GM12878 (cell line): ENCODE data around the gene EFCC1. TPM values are rescaled to one million over a fixed set of nuclear protein-coding genes. Genes with fewer than 3 reads are reported as not detected.

Source experiments
- ATAC-seq: fragments of 200-7000 bp; cut with Tn5 transposase; 3 replicates; pipeline ENCODE4 v1.9.1; 2020; ENCODE audit warnings: mild to moderate bottlenecking, moderate library complexity
- BruUV-seq: library from RNA; stranded (reverse); fragments of 400-500 nt; replicated peaks from 2 replicates; lab custom pipeline; 2021; lab: Mats Ljungman, UMichigan
- CTCF ChIA-PET: fragments of 300-600 bp; sonication (Branson Sonifier 250); formaldehyde crosslinking; extraction: SDS; loops from one replicate; lab custom pipeline; 2021; ENCODE audit warnings: inconsistent platforms; lab: Yijun Ruan, JAX
- POLR2A ChIA-PET: fragments of 350-600 bp; formaldehyde crosslinking; extraction: SDS; loops from one replicate; lab custom pipeline; 2021; ENCODE audit warnings: inconsistent platforms; lab: Charles Lee
- RAD21 ChIA-PET: fragments of 300-600 bp; sonication (Branson Sonifier 250); formaldehyde crosslinking; loops from one replicate; lab custom pipeline; 2023; ENCODE audit warnings: antibody characterized with exemption; ENCODE audit not compliant: unreplicated experiment; lab: Charles Lee
- SMC1A ChIA-PET: fragments of 300-600 bp; sonication (Branson Sonifier 250); formaldehyde crosslinking; loops from one replicate; lab custom pipeline; 2023; ENCODE audit not compliant: unreplicated experiment, uncharacterized antibody; lab: Charles Lee
- DNase-seq: peaks from one replicate; pipeline ENCODE4 v3.0.0-alpha.2; 2011; ENCODE audit warnings: low read depth, low spot score
- FAIRE-seq: peaks from 3 replicates; lab custom pipeline; 2011; peaks lifted over from hg19 to GRCh38; lab: Jason Lieb, UNC
- H2AFZ ChIP-seq: 2 replicates; pipeline ENCODE4 v1.6.0; 2011; ENCODE audit warnings: low read depth, low read length, control low read depth; ENCODE audit not compliant: control insufficient read depth
- H3K27ac ChIP-seq: 2 replicates; pipeline ENCODE4 v1.5.1; 2011; ENCODE audit warnings: control low read depth; ENCODE audit not compliant: control insufficient read depth, insufficient read depth
- H3K27me3 ChIP-seq, 2 experiments: replicated peaks in 1 of 2; 2 replicates each; pipeline versions ENCODE4 v1.6.0 to v1.6.1; 2011; ENCODE audit warnings: low read length in 1 of 2; ENCODE audit not compliant: control insufficient read depth in 2 of 2, insufficient read depth in 2 of 2
- H3K36me3 ChIP-seq, 2 experiments: 2 replicates each; pipeline ENCODE4 v1.5.1; 2011; ENCODE audit warnings: low read length in 1 of 2; ENCODE audit not compliant: control insufficient read depth in 2 of 2, insufficient read depth in 2 of 2
- H3K4me1 ChIP-seq: 2 replicates; pipeline ENCODE4 v1.6.1; 2011; ENCODE audit warnings: mild to moderate bottlenecking, low read length, moderate library complexity, mixed read lengths; ENCODE audit not compliant: control insufficient read depth, insufficient read depth
- H3K4me2 ChIP-seq: 2 replicates; pipeline ENCODE4 v1.6.0; 2011; ENCODE audit warnings: control low read depth; ENCODE audit not compliant: control insufficient read depth, insufficient read depth
- H3K4me3 ChIP-seq: fragments of 200-600 bp; sonication (generic); 2 replicates; pipeline ENCODE4 v1.5.1; 2016
- H3K79me2 ChIP-seq: 2 replicates; pipeline ENCODE4 v1.6.0; 2011; ENCODE audit warnings: low read length; ENCODE audit not compliant: control insufficient read depth, insufficient read depth
- H3K9ac ChIP-seq: 2 replicates; pipeline ENCODE4 v1.8.0; 2011; ENCODE audit warnings: low read length, control low read depth, mixed read lengths; ENCODE audit not compliant: control insufficient read depth, insufficient read depth
- H3K9me3 ChIP-seq: replicated peaks from 3 replicates; pipeline ENCODE4 v1.5.1; 2011; ENCODE audit warnings: mild to moderate bottlenecking, low read length; ENCODE audit not compliant: control insufficient read depth, insufficient read depth
- H4K20me1 ChIP-seq: 2 replicates; pipeline ENCODE4 v1.6.0; 2011; ENCODE audit not compliant: control insufficient read depth, insufficient read depth
- ASH2L ChIP-seq: fragments of 300-600, 200-600 bp; sonication (generic); IDR thresholded peaks from 2 replicates; pipeline ENCODE4 v1.6.1; 2017; ENCODE audit warnings: low read depth, mild to moderate bottlenecking, borderline replicate concordance
- CHD1 ChIP-seq: IDR thresholded peaks from 2 replicates; pipeline ENCODE4 v1.6.1; 2012; ENCODE audit warnings: low read depth, low read length, improper control_type of control experiment
- CHD2 ChIP-seq: IDR thresholded peaks from 2 replicates; pipeline ENCODE4 v1.6.1; 2011; ENCODE audit warnings: low read depth, low read length, improper control_type of control experiment, borderline replicate concordance
- ESRRA ChIP-seq: IDR thresholded peaks from 2 replicates; pipeline ENCODE4 v1.6.1; 2012; ENCODE audit warnings: mild to moderate bottlenecking, low read length, improper control_type of control experiment
- KLF5 ChIP-seq: fragments of 450-650 bp; IDR thresholded peaks from 2 replicates; pipeline ENCODE4 v1.6.1; 2014; ENCODE audit warnings: mild to moderate bottlenecking; ENCODE audit not compliant: partially characterized antibody
- MYB ChIP-seq: fragments of 150-350 bp; IDR thresholded peaks from 2 replicates; pipeline ENCODE4 v1.6.1; 2014; ENCODE audit warnings: mild to moderate bottlenecking, low read depth, low read length, borderline replicate concordance
- RCOR1 ChIP-seq: conservative IDR thresholded peaks from 2 replicates; pipeline ENCODE4 v1.6.1; 2012; ENCODE audit warnings: low read depth, low read length, improper control_type of control experiment
- SIX5 ChIP-seq: IDR thresholded peaks from 2 replicates; pipeline ENCODE4 v1.6.1; 2011; ENCODE audit warnings: mild to moderate bottlenecking, low read depth, low read length, moderate library complexity; ENCODE audit not compliant: severe bottlenecking
- SUZ12 ChIP-seq: fragments of 200-600 bp; sonication (generic); IDR thresholded peaks from one replicate; pipeline ENCODE4 v1.6.1; 2018; ENCODE audit warnings: antibody characterized with exemption, mild to moderate bottlenecking; ENCODE audit not compliant: unreplicated experiment
- ZNF217 ChIP-seq: fragments of 450-650 bp; IDR thresholded peaks from 2 replicates; pipeline ENCODE4 v1.6.1; 2017; ENCODE audit warnings: antibody characterized with exemption, mild to moderate bottlenecking
- WGBS: methylation state at CpG from one replicate; pipeline ENCODE4 v1.1.6; 2016; ENCODE audit warnings: low lambda C conversion rate; ENCODE audit not compliant: insufficient replicate concordance, insufficient coverage; ENCODE audit errors: missing lambda C conversion rate; 5-methylcytosine and 5-hydroxymethylcytosine counted together
- in situ Hi-C: fragments of 300-500 bp; cut with MboI; formaldehyde crosslinking; loops from 9 replicates; pipeline ENCODE4 v1.14.3; 2018; ENCODE audit warnings: mixed read lengths
- intact Hi-C: fragments of 100-400 bp; cut with micrococcal nuclease; formaldehyde crosslinking; loops from one replicate; pipeline ENCODE4 v1.14.2; 2022; ENCODE audit not compliant: unreplicated experiment
- polyA plus RNA-seq, 11 experiments: library from polyadenylated mRNA; depleted of rRNA in 4 of 11; unstranded in 6 of 11; stranded (reverse) in 5 of 11; fragments of >200 nt; fragmentation: Nextera tagmentation in 4 of 11; fragmentation: Illumina TruSeq in 1 of 11; extraction: Ambion mirVana in 4 of 11; extraction: Trizol in 1 of 11; gene quantifications; 1 replicate in 1 of 11; 2 replicates in 10 of 11; pipeline versions ENCODE4 v1.2.1 to v1.2.3, GENCODE V29; 2011 to 2016; ENCODE audit warnings: inconsistent platforms in 2 of 11, missing spikeins in 2 of 11, low read depth in 1 of 11
- total RNA-seq, 4 experiments: library from RNA; depleted of rRNA in 3 of 4; stranded (reverse); fragments of >200 nt in 3 of 4; fragmentation: Illumina TruSeq in 1 of 4; extraction: Trizol in 1 of 4; gene quantifications; 2 replicates each; pipeline versions ENCODE4 v1.2.1 to v1.2.3, GENCODE V29; 2013 to 2021
- TF ChIP-seq, protein P1 (sequence below): fragments of 450-650 bp; conservative IDR thresholded peaks from 2 replicates; pipeline ENCODE4 v1.6.1; 2017; ENCODE audit warnings: mild to moderate bottlenecking, moderate library complexity
- TF ChIP-seq, protein P2 (sequence below): fragments of 450-650 bp; IDR thresholded peaks from 2 replicates; pipeline ENCODE4 v1.6.1; 2017; ENCODE audit warnings: mild to moderate bottlenecking, moderate library complexity
- TF ChIP-seq, protein P3 (sequence below): IDR thresholded peaks from 2 replicates; pipeline ENCODE4 v1.6.1; 2012; ENCODE audit warnings: low read depth, low read length, improper control_type of control experiment
- TF ChIP-seq, protein P4 (sequence below): fragments of 450-650 bp; formaldehyde crosslinking; IDR thresholded peaks from 2 replicates; pipeline ENCODE4 v1.4.0; 2022; ENCODE audit warnings: mild to moderate bottlenecking, moderate library complexity

EFCC1 gene
- total and polyA plus RNA-seq, 10 of the 15 experiments (the other 5 are each of a cell fraction or from before 2014, with no cell fraction given): not detected

DNA sequence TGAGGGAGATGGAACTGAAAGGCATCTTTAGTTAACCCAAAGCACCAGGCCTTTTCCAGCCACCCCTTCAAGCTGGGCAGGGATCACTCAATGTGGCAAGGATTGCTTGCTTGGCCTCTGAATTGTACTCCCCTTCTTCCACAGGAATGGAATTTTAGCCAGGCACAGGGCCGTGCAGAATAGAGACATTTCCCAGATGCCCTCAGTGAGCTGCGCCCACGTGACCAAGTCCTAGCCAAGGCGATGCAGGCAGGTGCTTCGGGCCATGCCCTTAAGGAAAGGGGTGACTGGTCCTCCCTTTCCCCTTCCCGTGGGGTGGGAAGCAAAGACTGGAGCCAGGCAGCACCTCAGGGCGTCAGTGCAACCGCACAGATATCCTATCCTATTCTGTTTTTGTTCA lies 77.4 kb downstream of the EFCC1 start:
- Histone ChIP-seq H3K4me2 (no peak overlapping the region), H3K9me3 (no peaks in the 10 kb centered on the region), H4K20me1 (no peaks in the 10 kb centered on the region), H3K36me3 (no peaks in the 10 kb centered on the region), H3K4me3 (no peak overlapping the region), H3K4me1 (no peaks in the 10 kb centered on the region), H2AFZ (no peak overlapping the region), H3K79me2 (no peaks in the 10 kb centered on the region), H3K27me3 (no peaks in the 10 kb centered on the region), H3K27ac (no peak overlapping the region), H3K9ac (no peak overlapping the region)
- ChIA-PET SMC1A (interaction anchor here (1.4 kb wide), 1 partner anchor 26 kb away, joined by 3 read pairs; no protein-coding TSS in a partner anchor), RAD21 (interaction anchor here (1.0 kb wide), 1 partner anchor 107 kb away, joined by 5 read pairs; no protein-coding TSS in a partner anchor), CTCF (no interaction called here), POLR2A (no interaction called here)
- DNase-seq: no peak
- WGBS: 49% methylated on average over 8 of the region's 8 CpGs
- intact Hi-C loops (no loop called here), in situ Hi-C loops (no loop called here)
- FAIRE-seq: no peak
- TF ChIP-seq, protein P1, sequence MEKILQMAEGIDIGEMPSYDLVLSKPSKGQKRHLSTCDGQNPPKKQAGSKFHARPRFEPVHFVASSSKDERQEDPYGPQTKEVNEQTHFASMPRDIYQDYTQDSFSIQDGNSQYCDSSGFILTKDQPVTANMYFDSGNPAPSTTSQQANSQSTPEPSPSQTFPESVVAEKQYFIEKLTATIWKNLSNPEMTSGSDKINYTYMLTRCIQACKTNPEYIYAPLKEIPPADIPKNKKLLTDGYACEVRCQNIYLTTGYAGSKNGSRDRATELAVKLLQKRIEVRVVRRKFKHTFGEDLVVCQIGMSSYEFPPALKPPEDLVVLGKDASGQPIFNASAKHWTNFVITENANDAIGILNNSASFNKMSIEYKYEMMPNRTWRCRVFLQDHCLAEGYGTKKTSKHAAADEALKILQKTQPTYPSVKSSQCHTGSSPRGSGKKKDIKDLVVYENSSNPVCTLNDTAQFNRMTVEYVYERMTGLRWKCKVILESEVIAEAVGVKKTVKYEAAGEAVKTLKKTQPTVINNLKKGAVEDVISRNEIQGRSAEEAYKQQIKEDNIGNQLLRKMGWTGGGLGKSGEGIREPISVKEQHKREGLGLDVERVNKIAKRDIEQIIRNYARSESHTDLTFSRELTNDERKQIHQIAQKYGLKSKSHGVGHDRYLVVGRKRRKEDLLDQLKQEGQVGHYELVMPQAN: no peak
- TF ChIP-seq SIX5 (no peak), KLF5 (no peak), MYB (no peak), CHD1 (no peak), SUZ12 (no peak), RCOR1 (no peak), CHD2 (no peak), ZNF217 (no peak), ESRRA (no peak), ASH2L (no peak)
- TF ChIP-seq, protein P2, sequence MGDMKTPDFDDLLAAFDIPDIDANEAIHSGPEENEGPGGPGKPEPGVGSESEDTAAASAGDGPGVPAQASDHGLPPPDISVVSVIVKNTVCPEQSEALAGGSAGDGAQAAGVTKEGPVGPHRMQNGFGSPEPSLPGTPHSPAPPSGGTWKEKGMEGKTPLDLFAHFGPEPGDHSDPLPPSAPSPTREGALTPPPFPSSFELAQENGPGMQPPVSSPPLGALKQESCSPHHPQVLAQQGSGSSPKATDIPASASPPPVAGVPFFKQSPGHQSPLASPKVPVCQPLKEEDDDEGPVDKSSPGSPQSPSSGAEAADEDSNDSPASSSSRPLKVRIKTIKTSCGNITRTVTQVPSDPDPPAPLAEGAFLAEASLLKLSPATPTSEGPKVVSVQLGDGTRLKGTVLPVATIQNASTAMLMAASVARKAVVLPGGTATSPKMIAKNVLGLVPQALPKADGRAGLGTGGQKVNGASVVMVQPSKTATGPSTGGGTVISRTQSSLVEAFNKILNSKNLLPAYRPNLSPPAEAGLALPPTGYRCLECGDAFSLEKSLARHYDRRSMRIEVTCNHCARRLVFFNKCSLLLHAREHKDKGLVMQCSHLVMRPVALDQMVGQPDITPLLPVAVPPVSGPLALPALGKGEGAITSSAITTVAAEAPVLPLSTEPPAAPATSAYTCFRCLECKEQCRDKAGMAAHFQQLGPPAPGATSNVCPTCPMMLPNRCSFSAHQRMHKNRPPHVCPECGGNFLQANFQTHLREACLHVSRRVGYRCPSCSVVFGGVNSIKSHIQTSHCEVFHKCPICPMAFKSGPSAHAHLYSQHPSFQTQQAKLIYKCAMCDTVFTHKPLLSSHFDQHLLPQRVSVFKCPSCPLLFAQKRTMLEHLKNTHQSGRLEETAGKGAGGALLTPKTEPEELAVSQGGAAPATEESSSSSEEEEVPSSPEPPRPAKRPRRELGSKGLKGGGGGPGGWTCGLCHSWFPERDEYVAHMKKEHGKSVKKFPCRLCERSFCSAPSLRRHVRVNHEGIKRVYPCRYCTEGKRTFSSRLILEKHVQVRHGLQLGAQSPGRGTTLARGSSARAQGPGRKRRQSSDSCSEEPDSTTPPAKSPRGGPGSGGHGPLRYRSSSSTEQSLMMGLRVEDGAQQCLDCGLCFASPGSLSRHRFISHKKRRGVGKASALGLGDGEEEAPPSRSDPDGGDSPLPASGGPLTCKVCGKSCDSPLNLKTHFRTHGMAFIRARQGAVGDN: no peak
- TF ChIP-seq, protein P3, sequence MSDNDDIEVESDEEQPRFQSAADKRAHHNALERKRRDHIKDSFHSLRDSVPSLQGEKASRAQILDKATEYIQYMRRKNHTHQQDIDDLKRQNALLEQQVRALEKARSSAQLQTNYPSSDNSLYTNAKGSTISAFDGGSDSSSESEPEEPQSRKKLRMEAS: no peak
- TF ChIP-seq, protein P4, sequence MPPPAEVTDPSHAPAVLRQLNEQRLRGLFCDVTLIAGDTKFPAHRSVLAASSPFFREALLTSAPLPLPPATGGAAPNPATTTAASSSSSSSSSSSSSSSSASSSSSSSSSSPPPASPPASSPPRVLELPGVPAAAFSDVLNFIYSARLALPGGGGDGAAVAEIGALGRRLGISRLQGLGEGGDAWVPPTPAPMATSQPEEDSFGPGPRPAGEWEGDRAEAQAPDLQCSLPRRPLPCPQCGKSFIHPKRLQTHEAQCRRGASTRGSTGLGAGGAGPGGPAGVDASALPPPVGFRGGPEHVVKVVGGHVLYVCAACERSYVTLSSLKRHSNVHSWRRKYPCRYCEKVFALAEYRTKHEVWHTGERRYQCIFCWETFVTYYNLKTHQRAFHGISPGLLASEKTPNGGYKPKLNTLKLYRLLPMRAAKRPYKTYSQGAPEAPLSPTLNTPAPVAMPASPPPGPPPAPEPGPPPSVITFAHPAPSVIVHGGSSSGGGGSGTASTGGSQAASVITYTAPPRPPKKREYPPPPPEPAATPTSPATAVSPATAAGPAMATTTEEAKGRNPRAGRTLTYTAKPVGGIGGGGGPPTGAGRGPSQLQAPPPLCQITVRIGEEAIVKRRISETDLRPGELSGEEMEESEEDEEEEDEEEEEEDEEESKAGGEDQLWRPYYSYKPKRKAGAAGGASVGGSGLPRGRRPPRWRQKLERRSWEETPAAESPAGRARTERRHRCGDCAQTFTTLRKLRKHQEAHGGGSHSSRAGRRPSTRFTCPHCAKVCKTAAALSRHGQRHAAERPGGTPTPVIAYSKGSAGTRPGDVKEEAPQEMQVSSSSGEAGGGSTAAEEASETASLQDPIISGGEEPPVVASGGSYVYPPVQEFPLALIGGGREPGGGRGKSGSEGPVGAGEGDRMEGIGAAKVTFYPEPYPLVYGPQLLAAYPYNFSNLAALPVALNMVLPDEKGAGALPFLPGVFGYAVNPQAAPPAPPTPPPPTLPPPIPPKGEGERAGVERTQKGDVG (CRISPR knock-in tag): no peak
- BruUV-seq: no TSS peak
- ATAC-seq: no peak
